SIG-M5 (cell line): ENCODE measurements around the gene RUNDC3A.
"Not testable (repeated sequence)": the region's sequence is repeated elsewhere in the genome, so short reads cannot be mapped to it uniquely, and the experiment has no call there.

ENCODE experiments used
- DNase-seq: peaks from one replicate; lab custom pipeline; 2025; lab: John Stamatoyannopoulos, UW

Gene RUNDC3A

DNA sequence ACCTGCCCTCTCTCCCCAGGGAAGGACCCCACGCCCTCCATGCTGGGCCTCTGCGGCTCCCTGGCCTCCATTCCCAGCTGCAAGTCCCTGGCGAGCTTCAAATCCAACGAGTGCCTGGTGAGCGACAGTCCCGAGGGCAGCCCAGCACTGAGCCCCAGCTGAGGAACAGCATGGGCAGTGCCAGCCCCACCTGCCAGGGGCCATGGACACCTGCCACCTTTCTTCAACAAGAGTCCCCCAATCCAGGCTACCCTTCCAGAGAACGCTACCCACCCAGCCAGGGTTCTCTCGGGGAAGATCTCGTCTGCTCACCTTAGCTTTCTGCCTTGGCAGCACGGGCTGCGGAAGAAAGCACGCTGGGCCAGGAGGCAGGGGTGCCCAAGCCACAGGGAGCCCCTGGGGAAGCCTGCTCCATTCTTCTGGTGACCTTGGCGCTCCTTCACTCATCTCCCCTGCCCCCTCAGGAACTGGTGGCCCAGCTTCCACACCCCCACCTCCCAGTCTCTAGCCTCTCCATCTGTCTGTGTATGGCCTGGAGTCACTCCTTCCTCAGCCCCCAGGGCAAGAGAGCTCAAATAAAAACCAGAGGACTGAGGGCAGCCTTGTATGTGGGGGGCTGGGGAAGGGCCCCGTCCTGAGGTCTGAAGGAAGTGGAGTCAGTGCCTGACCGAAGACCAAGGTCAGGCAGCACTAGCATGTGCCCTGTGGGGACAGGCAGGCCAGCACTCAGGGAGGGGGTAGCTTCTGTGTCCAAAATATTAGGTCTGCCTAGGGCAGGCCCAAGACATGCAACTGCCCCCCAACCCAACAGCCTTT is 9.9 kb downstream of the RUNDC3A start:
- no peak for DNase-seq

DNA sequence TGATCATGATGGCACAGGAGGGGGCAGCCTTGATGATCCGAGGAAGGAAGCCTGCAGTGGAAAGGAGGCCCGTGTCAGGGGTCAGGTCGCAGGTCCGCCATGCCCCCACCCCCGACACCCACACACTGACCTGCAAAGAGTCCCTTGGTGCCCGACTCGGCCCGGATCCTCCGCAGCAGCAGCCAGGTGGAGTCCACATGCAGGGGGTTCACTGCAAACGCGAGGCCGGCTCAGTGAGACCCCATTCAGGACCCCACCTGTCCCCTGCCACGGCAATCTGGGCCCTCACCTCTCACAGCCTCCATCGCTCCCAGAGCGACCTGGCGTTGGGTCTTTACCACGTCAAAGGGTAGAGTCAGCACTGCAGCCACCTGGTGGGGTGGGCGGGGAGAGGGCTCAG is 11.7 kb downstream of the RUNDC3A start:
- no peak for DNase-seq

DNA sequence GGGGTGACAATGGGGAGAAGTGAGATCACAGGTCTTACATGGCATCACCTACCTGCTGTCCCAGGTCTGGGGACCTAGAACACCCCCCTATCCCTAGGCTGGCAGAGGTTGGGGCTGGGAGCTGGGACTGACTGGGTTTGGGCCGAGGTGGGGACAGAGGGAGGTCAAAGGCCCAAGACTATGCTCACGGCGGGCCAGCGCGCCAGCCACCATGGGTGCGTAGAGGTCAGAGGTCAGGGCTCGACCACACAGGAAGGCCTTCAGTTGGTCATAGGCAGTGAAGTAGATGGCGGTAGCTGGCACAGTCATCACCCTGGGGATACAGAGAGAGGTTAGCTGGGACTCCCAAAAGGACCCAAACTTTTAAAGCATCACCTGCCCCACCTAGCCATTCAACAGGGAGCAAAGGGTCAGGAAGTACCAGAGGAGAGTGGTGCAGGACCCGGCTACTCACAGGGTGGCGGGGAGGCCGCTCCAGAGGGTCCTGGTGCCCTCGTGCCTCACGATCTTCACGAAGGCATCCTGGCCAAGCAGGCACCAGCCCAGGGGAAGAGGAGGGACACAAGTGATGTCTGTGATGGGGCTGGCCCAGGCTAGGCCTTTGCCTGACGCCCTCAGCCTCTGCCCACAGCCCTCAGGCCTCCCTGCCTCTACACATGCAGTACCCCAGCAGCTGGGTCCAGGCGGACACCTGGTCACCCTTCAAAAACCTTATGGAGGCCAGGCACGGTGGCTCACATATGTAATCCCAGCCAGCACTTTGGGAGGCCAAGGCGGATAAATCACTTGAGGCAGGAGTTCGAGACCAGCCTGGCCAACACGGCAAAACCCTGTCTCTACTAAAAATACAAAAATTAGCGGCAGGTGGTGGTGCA is 13.1 kb downstream of the RUNDC3A start:
- DNase-seq: no peak

DNA sequence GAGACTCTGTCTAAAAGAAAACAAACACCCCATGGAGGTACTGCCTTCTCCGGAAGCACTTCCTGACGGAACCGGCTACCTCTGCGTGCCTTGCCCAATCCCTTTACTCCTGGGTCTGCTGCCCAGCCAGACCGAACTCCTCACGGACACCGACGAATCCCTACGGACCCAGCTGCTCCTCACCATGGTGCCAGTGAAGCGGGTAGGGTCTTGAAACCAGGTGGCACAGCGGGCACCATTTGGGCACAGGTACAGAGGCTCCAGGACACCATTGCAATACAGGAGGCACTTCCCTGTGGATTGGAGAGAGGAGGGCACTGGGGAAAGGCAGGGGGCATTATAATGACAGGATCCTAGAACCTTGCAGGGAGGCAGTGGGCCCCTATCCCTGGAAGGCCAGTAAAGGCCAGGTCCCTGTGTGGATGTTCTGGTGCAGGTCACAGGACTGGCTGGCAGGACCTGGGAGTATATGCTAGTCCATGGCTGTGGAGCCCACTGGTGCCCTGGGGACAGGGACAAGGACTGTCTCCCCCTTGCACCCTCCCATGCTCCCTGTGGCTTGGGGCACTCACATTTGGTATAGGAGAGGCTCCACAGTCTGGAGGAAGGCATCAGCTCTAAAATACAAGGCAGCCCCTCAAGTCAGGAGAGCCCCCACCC is 14.0 kb downstream of the RUNDC3A start:
- DNase-seq: no peak

DNA sequence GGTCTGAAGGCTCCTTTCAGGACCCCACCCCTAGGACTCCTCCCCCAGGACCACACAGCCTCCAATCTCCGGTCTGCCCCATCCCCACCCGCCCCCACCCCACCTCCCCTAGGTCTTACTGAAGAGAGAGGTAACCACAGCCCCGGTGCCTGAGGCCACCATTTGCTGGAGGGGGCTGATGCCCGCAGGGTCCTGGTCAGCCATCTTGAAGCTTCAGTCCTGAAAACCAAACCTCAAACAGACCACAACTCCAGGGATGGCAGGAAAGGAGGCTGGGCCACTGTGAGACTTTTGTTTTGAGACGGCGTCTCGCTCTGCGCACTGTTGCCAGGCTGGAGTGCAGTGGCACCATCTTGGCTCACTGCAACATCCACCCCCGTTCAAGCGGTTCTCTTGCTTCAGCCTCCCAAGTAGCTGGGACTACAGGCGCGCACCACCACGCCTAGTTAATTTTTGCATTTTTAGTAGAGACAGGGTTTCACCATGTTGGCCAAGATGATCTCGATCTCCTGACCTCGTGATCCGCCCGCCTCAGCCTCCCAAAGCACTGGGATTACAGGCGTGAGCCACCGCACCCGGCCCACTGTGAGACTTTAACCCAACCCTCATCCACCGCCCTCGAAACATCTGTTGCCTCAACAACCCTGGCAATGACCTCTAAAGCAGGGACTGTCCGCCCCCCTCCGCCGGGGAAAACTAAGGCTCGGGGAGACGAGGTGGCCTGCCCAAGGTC is 15.1 kb downstream of the RUNDC3A start:
- no peak for DNase-seq

DNA sequence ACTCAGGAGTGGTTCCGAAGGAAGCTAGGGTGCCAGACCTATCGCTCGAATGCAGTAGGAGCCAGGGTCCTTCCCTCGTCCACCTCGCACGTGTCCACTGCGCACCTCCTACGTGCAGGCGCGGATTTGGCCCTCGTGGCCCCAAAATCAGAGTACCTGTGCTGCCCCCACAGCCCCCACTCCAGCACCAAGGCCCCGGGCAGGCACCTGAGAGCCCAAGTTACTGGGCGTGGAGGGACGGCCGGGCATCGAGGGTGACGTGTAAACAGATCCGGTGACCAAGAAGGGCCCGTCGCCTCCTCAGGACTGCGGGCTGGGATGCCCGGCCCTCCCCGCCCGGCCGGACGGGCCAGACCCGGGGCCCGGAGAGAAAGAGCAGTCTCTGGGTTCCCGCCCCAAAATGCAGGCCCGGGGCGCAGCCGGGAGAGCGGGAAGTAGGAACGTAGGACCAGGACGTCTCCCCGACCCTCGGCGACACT is 15.7 kb downstream of the RUNDC3A start:
- DNase-seq: no peak

DNA sequence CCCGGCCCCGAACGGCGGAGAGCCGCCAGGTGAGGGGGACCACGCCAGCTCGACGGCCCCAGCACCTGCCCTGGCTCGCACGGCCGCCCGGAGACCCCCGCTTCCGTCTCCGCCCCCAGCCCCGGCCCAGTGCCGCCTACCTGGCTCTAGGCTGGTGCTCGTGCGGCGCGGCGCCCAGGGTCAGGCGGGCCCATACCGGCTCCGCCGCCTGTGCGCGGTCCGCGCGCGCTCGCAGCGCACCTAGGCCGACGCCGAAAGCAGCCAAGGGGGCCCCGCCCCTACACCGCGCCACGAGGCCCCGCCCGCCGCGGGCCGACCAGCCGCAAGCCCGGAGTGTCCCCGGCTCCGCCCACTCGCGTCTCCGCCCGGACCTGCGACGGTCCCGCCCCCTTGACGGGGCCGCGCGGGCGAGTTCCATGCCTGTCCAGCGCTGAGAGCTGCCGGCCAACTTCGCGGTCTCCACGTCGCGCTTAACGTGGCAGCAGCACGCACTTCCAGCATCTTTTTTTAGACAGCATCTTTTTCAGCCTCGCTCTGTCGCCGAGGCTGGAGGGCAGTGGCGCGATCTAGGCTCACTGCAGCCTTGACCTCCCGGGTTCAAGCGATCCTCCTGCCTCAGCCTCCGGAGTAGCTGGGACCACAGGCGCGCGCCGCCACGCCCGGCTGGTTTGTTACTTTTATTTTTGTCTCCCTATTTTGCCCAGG is 16.3 kb downstream of the RUNDC3A start, which contains the start of gene SLC25A39:
TSS of gene SLC25A39 (minus strand) at position 253 of the 705 bp plus-strand sequence. CDS start 1,261 bp downstream, outside the sequence.
- no peak for DNase-seq

DNA sequence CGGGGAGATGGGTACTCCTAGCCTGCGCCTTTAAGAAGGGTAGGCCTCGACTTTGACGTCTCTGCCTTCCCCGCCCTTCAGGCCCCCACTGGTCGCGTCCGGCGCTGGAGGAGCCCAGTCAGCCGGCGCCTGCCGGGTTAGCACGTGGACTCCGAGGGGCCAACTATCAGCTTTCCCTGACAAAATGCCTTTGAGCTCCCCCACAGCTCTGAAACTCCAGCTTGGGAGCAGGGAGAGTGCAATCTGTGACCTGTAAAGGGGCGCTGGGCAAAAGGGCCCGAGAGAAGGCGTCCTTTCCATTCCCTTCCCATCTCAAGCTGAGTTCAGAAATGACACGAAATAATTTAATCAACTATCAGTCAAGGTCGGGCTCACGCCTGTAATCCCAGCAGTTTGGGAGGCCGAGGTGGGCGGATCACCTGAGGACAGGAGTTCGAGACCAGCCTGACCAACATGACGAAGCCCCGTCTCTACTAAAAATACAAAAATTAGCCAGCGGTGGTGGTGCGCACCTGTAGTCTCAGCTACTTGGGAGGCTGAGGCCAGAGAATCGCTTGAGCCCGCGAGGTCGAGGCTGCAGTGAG is 18.6 kb downstream of the RUNDC3A start:
- peak; percentile 72 for DNase-seq

DNA sequence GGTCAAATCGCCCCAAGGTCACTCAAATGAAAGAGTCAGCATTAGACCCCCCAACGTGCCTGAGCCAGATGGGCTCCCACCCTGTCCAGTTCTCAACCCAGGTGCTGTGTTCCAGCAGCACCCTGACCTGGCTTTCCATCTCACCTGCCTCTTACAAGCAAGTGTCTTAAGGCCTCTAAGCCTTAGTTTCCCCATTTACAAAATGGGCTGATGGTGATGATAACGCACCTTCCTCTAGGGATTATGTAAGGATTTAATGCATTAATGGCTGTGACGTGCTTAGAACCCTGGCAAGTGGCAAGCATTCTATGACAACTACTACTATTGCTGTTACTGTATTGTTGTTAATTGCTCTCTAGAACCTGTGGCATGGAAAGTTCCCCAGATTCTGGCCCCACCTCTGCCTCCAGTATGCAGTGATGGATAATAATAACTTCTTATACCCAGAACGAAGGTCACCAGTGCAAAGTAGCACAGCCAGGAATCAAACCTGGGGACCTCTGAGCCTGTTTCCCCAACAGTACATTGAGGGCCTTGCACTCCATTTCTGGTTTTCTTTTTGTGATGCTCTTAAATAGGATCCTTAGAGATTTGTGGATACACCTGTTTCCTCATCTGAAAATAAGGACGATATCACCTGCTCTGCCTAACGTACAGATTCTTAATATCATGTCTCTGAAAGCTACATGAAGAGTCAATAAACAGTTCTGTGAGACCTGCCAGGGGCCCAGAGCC is 19.5 kb downstream of the RUNDC3A start:
- no peak for DNase-seq

DNA sequence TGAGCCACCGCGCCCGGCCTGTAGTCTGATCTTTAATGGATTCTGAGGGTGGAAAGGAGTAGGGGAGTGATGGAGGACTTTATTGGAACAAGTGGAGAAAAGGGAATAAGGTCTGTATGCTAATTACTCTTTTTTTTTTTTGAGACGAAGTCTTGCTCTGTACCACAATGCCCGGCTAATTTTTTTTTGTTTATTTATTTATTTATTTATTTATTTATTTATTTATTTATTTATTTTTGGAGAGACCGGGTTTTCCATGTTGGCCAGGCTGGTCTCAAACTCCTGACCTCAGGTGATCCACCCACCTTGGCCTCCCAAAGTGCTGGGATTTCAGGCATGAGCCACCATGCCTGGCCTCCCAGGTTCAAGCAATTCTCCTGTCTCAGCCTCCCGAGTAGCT is 21.1 kb downstream of the RUNDC3A start:
- DNase-seq: not testable (repeated sequence)

DNA sequence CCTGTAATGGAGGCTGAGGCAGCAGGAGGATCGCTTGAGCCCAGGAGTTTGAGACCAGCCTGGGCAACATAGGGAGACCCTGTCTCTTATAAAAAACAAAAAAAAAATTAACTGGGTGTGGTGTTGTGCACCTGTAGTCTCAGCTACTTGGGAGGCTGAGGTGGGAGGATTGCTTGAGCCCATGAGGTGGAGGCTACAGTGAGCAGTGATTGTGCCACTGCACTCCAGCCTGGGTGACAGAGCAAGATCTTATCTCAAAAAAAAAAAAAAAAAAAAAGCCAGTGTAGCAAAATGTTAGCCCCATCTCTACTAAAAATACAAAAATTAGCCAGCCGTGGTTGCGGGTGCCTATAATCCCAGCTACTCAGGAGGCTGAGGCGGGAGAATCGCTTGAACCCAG is 21.9 kb downstream of the RUNDC3A start:
- DNase-seq: not testable (repeated sequence)

DNA sequence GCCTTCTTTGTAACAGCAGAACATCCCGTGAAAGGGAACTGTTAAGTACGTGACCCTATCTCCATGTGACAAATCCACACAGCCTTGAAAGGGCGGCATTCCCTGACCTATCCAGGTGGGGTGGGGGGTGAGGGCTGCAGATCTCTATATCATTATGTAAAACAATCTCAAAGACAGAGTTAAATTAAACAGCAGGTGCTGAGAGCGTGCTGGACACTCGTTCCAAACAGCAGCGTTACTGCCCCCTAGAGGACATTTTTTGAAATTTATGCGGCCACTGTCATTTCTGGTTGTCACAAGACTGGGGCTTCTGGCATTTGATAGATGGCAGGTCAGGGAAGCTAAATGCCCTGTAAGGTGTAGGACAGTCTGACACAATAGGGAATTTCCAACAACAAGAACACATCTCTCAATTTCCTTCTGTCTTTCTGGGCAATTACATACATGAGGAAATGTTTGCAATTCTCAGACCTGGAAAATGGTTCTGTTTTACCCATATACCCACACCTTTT is 22.9 kb downstream of the RUNDC3A start:
- DNase-seq: no peak

DNA sequence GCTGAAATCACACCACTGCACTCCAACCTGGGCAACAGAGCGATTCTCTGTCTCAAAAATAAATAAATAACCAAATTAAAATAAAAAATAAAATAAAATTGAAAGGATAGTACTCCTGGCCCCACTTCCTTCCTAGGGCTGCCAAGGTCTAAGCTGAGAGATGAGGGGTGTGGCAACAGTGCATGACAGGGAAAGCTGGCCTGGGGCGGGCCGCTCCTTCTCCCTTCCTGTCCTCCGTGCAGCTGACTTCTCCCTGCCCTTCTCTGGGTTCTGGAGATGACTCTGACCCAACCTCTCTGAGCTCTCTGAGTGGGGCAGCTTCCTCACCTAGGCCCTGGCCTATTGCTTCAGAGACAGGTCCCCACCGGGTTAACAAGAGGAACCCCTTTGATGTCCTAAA is 25.0 kb downstream of the RUNDC3A start:
- no peak for DNase-seq

DNA sequence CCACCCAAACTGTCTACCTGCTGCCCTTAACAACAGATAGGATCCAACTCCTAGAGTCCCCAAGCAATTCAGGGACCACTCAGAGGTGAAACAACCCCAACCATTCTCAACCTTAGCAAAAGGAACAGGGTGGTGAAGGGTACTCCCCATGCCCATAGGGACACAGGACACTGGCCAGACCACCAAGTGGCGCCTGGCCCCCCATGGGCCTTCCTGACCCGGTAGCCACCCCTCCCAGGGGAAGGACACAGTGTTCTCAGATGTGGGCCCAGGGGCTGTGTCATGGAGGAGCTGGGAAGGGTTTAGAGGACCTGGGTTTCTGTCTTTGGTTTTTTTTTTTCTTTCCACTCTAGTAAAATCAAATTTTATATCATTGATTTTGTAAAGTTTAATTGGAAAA is 25.9 kb downstream of the RUNDC3A start:
- no peak for DNase-seq

DNA sequence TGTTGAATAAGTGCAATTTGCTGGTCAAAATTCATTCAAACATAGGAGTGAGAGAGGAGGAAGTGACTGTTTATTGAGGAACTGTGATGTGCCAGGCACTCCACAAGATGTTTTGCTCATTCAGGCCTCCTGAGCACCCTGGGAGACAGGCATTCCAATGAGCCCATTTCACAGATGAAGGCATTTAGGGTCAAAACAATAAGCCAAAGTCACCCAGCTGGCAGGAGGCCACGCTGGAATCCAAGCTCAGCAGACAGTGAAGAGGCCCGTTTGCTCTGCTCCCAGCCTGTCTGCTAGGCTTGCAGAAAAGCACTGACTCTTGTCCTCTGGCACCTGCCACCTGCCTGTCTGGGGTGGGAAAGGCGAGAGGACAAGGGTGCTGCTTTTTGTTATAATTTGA is 26.3 kb downstream of the RUNDC3A start:
- DNase-seq: no peak

DNA sequence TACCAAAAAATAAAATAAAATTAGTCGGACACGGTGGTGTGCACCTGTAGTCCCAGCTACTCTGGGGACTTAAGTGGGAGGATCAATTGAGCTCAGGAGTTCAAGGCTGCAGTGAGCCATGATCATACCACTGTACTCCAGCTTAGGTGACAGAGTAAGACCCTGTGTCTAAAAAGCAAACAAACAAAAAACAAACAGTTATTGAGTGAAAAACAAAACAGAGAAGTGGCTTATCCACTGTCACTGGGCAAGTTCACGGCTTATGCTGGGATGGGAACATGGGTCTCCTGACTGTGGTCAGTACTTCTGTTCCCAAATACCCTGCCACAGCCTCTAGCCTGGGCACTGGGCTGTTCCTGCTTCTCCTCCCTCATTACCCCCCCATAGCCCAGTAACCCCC is 27.2 kb downstream of the RUNDC3A start:
- no peak for DNase-seq

DNA sequence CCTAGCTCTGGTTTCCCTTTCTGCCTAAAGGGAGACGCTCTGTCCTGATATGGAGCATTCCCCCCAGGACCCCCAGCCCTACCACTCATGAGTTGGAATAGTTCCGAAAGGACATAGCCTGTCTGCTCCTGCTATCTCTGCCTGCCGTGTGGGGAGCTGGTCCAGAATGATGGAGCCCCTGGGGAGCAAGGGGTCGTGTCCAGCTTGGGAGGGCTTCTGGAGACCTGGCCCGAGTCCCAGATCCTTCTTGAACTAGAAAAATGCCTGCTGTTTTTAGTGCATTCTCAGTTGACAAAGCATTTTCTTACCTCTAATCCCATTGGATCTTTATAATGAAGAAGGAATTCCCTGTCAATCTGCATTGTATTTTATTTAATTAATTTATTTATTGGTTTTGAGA is 27.6 kb downstream of the RUNDC3A start:
- no peak for DNase-seq

DNA sequence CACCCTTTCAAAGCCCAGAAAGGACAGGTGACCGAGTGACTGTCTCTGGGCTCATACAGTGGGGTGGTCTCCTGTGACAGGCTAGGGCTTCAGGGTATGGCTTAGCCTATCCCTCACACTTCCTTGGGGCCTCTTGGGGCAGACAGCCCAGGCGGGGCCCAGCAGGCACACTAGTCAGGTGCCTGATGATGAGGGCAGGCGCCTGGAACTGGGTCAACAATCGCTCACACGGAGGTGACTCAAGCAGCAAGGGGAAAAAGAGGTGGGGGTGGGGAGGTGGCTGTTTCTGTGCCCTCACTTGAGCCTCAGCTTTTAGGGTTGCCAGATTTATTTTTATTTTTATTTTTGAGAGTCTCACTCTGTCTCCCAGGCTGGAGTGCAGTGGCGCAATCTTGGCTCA is 30.3 kb downstream of the RUNDC3A start:
- no peak for DNase-seq

DNA sequence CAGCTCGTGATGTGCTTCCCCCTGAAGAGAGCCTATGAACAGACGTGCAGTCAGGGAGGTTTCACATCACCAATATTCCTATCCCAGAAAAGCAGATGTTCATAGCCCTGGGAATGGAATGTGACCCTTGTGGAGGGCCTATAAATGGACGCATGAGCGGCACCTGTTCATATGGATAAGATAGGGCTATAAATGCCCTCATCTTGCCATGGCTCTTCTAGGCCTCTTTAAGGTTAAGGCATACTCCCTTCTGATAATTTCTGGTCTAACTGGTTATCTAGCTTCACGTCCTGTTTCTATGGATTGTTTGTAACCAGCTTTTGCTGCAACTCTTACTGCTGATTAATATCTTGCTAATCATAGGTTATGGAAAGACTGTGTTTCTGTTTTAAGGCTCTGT is 32.2 kb downstream of the RUNDC3A start:
- not testable (repeated sequence) for DNase-seq
